GM21529 (cell line): Measurements from ENCODE around the gene PMVK.

Experiments used
- ATAC-seq: cut with Tn5 transposase; IDR thresholded peaks from one replicate; pipeline ENCODE4 v1.9.1; 2021; ENCODE audit not compliant: unreplicated experiment

PMVK gene

GRCh38 chr1:154881820-154882535, 54.5 kb downstream of the PMVK start:
- ATAC-seq: no peak

- ATAC-seq: no peak
Measured at GRCh38 chr1:154880671-154881070, 55.8 kb downstream of the PMVK start.

GRCh38 chr1:154879038-154879421, 57.5 kb downstream of the PMVK start:
- no peak for ATAC-seq

- peak; percentile 67 for ATAC-seq
Measured at GRCh38 chr1:154878371-154879037, 58.0 kb downstream of the PMVK start.

GRCh38 chr1:154877370-154877974, 59.0 kb downstream of the PMVK start:
- no peak for ATAC-seq

GRCh38 chr1:154876842-154877369, 59.6 kb downstream of the PMVK start:
- ATAC-seq: no peak
